ENCODE measurements around the gene MTHFSD. TPM values are rescaled to one million over a fixed set of nuclear protein-coding genes. Genes with fewer than 3 reads are reported as not detected.

MTHFSD gene
- total and polyA plus RNA-seq, 9 donors = 11.0 to 24.9 (median 21.8) TPM

GRCh38 chr16:86566601-86566965 is 11.5 kb upstream of the MTHFSD start, which contains the start of gene FOXC2:
Gene FOXC2, plus strand, starts transcription at chr16:86566829. Its CDS starts 507 bp downstream, at chr16:86567336.
- 0 to 1% (median 1%) methylated on average over 29 to 30 of the region's 30 CpGs for WGBS, 3 donors
- Histone ChIP-seq H3K36me3 (no peaks in the 10 kb centered on the region), H3K4me3 (peak within 1 kb of the TSS; percentile 22), H3K27ac (peak within 1 kb of the TSS; percentile 10 to 24), H3K4me1 (ENCODE audit: insufficient read depth) (peaks cover 4% of the 10 kb centered on the region), H3K9me3 (no peaks in the 10 kb centered on the region), H3K27me3 (peaks cover 2% of the 10 kb centered on the region)
- TF ChIP-seq CTCF (IDR thresholded peaks at IDR 0.05) = no peak
- intact Hi-C loops (cut with DNase I) = loop anchor here (5.0 to 10.0 kb wide), 4 partner anchors 488 to 711 kb away; no protein-coding TSS in a partner anchor
- DNase-seq = peak; percentile 46 to 78 (median 67)

GRCh38 chr16:86565644-86566511 is 10.8 kb upstream of the MTHFSD start:
- peaks cover 2% of the 10 kb centered on the region for H3K27me3 ChIP-seq
- no peaks in the 10 kb centered on the region for H3K9me3 ChIP-seq
- no peak overlapping the region for H3K4me3 ChIP-seq
- WGBS, 3 donors = 13 to 18% (median 16%) methylated on average over 53 of the region's 53 CpGs
- no peak for TF ChIP-seq EP300 (IDR thresholded peaks at IDR 0.05)
- TF ChIP-seq CTCF (IDR thresholded peaks at IDR 0.05) = no peak
- no peaks in the 10 kb centered on the region for H3K36me3 ChIP-seq
- no peak overlapping the region for H3K27ac ChIP-seq
- peaks cover 4% of the 10 kb centered on the region for H3K4me1 ChIP-seq (ENCODE audit: insufficient read depth)
- DNase-seq = no peak
- intact Hi-C loops (cut with DNase I) = loop anchor here (2.0 to 10.0 kb wide), 5 partner anchors 489 to 713 kb away; no protein-coding TSS in a partner anchor

- peaks cover 2% of the 10 kb centered on the region for H3K27me3 ChIP-seq
- DNase-seq = no peak
- H3K4me3 ChIP-seq = no peak overlapping the region
- no peak overlapping the region for H3K27ac ChIP-seq
- intact Hi-C loops (cut with DNase I) = loop anchor here (2.0 to 10.0 kb wide), 5 partner anchors 490 to 714 kb away; no protein-coding TSS in a partner anchor
- 47 to 58% (median 53%) methylated on average over 16 of the region's 16 CpGs for WGBS, 3 donors
- H3K4me1 ChIP-seq (ENCODE audit: insufficient read depth) = peaks cover 4% of the 10 kb centered on the region
- no peaks in the 10 kb centered on the region for H3K36me3 ChIP-seq
- H3K9me3 ChIP-seq = no peaks in the 10 kb centered on the region
- no peak for TF ChIP-seq POLR2A (IDR thresholded peaks at IDR 0.05)
- TF ChIP-seq EP300 (IDR thresholded peaks at IDR 0.05) = no peak
- TF ChIP-seq CTCF (IDR thresholded peaks at IDR 0.05) = no peak
Observed at GRCh38 chr16:86565181-86565631, 10.2 kb upstream of the MTHFSD start.

- no peaks in the 10 kb centered on the region for H3K27me3 ChIP-seq
- peak; percentile 98 for TF ChIP-seq CTCF (IDR thresholded peaks at IDR 0.05)
- TF ChIP-seq EP300 (IDR thresholded peaks at IDR 0.05) = no peak
- WGBS, 3 donors = 1% methylated on average over 41 of the region's 41 CpGs
- no peaks in the 10 kb centered on the region for H3K36me3 ChIP-seq
- H3K27ac ChIP-seq = no peak overlapping the region
- intact Hi-C loops (cut with DNase I) = loop anchor here in 2 of 4 donors (2.0 to 10.0 kb wide), 3 partner anchors 491 to 715 kb away; no protein-coding TSS in a partner anchor
- peak overlapping the region; percentile 9 for H3K4me3 ChIP-seq
- H3K9me3 ChIP-seq = no peaks in the 10 kb centered on the region
- H3K4me1 ChIP-seq (ENCODE audit: insufficient read depth) = peaks cover 4% of the 10 kb centered on the region
- DNase-seq = peak; percentile 74 to 93 (median 86)
Observed at GRCh38 chr16:86563469-86564345, 8.7 kb upstream of the MTHFSD start.

All from ovary (tissue), 9 donors.